ENCODE measurements around the gene NUPR1. TPM values are rescaled to one million over a fixed set of nuclear protein-coding genes. Genes with fewer than 3 reads are reported as not detected.

Gene NUPR1
- total RNA-seq, 1 experiment from 2014 or later, result not detected

DNA sequence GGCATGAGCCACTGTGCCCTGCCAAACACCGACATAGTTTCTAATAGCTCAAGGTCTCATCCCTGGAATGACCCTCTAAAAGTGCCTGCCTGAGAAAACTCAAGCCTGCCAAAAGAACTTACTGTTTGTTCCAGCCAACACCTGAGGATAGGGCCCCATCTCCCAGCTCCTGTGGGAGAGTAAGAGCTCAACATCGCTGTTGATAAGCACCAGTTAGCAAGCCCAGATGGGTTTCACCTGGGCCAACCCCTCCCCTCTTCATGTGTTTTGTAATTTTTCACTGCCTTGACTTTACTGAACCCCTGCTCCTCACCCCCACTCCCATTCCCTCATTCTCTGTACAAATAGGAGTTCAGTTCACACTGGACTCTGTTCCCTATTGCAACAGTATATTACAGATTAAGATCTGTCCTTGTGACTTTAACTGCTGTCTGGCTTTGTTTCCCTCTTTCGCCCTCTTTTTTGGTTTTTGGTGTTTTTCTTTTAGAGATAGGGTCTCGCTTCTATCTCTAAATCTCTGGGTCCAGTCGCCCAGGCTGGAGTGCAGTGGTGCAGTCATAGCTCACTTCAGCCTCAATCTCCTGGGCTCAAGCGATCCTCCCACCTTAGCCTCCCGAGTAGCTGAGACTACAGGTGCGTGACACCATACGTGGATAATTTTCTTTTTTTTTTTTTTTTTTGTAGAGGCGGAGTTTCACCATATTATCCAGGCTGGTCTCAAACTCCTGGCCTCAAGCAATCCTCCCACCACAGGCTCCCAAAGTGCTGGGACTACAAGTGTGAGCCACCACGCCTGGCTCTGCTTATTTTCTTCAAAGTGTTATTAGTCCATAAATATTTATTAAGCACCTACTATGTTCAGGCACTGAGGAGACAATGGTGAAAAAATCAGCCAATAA, 12.3 kb downstream of the NUPR1 start:
- H3K27me3 ChIP-seq (ENCODE audit: control insufficient read depth, insufficient read depth, low read length), result no peaks in the 10 kb centered on the region
- no peak overlapping the region for H3K4me3 ChIP-seq (ENCODE audit: insufficient read depth, low read depth, low read length)
- DNase-seq, result no peak
- no peaks in the 10 kb centered on the region for H3K36me3 ChIP-seq (replicated peaks; ENCODE audit: control insufficient read depth, insufficient read depth, low read length)

DNA sequence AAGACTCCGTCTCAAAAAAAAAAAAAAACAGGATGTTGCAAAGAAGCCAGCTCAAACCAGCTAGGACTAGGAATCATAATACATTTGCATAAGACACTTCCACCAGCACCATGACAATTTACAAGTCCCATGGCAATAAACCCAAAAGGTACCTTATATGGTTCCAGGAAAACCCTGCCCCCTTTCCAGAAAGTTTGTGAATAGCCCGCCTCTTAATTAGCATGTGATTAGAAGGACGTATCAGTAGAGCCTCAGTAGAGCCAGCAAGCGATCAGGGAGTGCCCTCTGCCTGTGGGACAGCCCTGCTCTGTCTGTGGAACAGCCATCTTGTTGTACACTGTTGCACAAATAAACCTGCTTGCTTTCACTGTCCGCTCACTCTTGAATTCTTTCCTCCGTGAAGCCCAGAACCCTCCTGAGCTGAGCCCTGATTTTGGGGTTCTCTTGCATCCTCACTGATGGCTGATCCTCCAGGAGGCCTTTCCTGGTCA, 14.0 kb downstream of the NUPR1 start:
- H3K36me3 ChIP-seq (replicated peaks; ENCODE audit: control insufficient read depth, insufficient read depth, low read length), result no peaks in the 10 kb centered on the region
- no peaks in the 10 kb centered on the region for H3K27me3 ChIP-seq (ENCODE audit: control insufficient read depth, insufficient read depth, low read length)
- H3K4me3 ChIP-seq (ENCODE audit: insufficient read depth, low read depth, low read length), result no peak overlapping the region
- no peak for DNase-seq

DNA sequence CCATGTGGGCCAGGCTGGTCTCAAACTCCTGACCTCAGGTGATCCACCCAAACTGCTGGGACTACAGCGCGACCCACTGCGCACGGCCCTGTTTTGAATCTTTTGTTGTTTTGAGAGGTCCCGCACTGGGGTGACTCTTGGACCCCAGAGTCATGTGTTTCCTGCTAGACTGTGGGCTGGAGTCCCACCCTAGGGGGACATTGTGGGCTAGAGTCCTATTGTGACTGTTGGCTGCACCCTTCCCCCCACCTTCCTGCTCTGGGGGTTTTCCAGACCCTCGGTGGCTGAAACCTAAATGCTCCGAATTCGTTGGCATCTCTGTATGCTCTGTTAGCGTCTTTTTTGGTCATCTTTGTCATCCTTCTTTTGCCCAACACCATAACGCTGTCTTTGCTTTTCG, 16.0 kb downstream of the NUPR1 start:
- no peaks in the 10 kb centered on the region for H3K27me3 ChIP-seq (ENCODE audit: control insufficient read depth, insufficient read depth, low read length)
- DNase-seq, result no peak
- no peak overlapping the region for H3K4me3 ChIP-seq (ENCODE audit: insufficient read depth, low read depth, low read length)
- no peaks in the 10 kb centered on the region for H3K36me3 ChIP-seq (replicated peaks; ENCODE audit: control insufficient read depth, insufficient read depth, low read length)

DNA sequence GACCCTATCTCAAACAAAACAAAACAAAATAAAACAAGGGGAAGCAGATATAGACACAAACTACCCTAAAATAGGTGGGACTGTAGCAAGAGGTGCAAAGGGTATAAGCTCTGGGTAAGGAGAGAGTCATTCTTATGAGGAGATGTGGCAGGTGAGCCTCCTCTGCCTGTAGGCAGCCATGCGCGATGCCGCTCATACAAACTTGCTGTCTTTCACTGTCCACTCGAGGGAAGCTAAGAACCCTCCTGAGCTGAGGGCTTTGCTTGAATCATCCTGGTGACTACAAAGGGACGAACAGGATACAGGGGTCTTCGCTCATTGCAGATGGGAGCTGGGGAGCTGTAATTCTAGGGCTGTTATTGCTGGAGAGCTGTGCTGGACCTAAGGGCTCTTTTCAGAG, 17.3 kb downstream of the NUPR1 start:
- no peaks in the 10 kb centered on the region for H3K27me3 ChIP-seq (ENCODE audit: control insufficient read depth, insufficient read depth, low read length)
- H3K4me3 ChIP-seq (ENCODE audit: insufficient read depth, low read depth, low read length), result no peak overlapping the region
- no peak for DNase-seq
- no peaks in the 10 kb centered on the region for H3K36me3 ChIP-seq (replicated peaks; ENCODE audit: control insufficient read depth, insufficient read depth, low read length)

DNA sequence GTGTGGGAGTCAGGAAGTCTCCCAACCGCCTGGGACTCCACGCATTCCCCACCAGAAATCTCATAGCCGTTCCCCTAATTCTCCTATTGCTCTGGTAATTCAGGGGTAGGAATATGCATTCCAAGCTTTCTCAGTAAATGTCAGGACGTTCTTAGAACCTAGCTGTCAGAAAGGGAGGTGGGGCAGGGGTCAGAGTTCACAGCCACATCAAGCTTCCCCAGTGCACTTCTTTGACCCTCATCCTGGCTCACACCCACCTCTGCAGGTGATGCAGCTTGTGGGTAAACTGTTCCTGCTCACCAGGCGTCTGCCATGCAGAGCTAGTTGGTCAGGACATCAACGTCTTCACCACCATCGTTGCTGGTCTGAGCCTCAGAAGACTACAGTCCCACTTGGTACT, 18.1 kb downstream of the NUPR1 start:
- no peak overlapping the region for H3K4me3 ChIP-seq (ENCODE audit: insufficient read depth, low read depth, low read length)
- no peak for DNase-seq
- H3K27me3 ChIP-seq (ENCODE audit: control insufficient read depth, insufficient read depth, low read length), result no peaks in the 10 kb centered on the region
- no peaks in the 10 kb centered on the region for H3K36me3 ChIP-seq (replicated peaks; ENCODE audit: control insufficient read depth, insufficient read depth, low read length)

DNA sequence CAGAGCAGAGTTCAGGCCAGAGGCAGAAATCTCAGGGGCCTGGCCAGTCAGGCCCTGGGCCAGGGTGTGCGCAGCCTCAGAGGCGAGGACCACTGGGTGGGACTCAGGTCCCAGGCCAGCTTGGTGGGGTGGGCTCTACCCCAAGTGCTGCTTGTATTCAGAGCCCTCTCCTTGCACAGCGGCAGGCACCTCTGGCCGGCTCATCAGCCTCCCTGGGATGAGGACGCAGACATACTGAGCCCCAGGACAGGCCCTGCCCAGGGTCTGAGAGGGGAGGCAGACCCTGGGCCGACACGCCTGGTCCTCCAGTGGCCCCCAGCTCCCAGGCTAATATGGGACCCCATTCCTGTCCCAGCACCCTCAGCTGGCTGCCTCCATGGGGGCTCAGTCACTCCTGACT, 24.5 kb downstream of the NUPR1 start:
- no peak for DNase-seq
- no peaks in the 10 kb centered on the region for H3K36me3 ChIP-seq (replicated peaks; ENCODE audit: control insufficient read depth, insufficient read depth, low read length)

DNA sequence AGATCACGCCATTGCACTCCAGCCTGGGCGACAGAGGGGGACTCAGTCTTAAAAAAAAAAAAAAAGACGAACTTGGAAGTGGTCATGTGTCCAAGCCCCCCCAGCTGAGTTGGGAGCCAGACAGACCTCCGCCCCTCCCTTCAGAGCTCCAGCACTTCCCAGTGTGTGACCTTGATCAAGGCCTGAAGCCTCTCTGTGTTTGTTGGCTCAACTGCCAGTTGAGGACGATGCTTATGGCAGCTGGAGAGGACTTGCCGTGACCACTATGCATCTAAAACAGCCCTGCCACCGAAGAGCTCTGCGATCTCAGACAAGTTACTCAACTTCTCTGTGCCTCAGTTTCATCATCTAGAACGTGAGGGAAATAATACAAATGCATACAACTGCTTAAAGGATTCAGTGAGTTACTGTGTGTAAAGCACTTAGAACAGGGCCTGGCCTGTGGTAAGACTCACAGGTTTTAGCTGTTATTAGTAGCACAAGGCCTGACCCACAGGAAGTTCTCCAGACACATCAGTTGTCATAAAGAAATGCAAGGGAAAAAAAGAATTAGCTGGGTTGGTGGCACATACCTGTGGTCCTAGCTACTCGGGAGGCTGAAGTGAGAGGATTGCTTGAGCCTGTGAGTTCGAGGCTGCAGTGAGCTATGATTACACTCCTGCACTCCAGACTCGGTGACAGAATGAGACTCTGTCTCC, 25.1 kb downstream of the NUPR1 start:
- Histone ChIP-seq H3K27me3 (ENCODE audit: control insufficient read depth, insufficient read depth, low read length) (no peaks in the 10 kb centered on the region), H3K4me3 (ENCODE audit: insufficient read depth, low read depth, low read length) (no peak overlapping the region), H3K36me3 (replicated peaks; ENCODE audit: control insufficient read depth, insufficient read depth, low read length) (no peaks in the 10 kb centered on the region)
- no peak for DNase-seq

More for the DNA sequence above, 24.5 kb downstream of the NUPR1 start:
- no peak overlapping the region for H3K4me3 ChIP-seq (ENCODE audit: insufficient read depth, low read depth, low read length)
- H3K27me3 ChIP-seq (ENCODE audit: control insufficient read depth, insufficient read depth, low read length), result no peaks in the 10 kb centered on the region

DNA sequence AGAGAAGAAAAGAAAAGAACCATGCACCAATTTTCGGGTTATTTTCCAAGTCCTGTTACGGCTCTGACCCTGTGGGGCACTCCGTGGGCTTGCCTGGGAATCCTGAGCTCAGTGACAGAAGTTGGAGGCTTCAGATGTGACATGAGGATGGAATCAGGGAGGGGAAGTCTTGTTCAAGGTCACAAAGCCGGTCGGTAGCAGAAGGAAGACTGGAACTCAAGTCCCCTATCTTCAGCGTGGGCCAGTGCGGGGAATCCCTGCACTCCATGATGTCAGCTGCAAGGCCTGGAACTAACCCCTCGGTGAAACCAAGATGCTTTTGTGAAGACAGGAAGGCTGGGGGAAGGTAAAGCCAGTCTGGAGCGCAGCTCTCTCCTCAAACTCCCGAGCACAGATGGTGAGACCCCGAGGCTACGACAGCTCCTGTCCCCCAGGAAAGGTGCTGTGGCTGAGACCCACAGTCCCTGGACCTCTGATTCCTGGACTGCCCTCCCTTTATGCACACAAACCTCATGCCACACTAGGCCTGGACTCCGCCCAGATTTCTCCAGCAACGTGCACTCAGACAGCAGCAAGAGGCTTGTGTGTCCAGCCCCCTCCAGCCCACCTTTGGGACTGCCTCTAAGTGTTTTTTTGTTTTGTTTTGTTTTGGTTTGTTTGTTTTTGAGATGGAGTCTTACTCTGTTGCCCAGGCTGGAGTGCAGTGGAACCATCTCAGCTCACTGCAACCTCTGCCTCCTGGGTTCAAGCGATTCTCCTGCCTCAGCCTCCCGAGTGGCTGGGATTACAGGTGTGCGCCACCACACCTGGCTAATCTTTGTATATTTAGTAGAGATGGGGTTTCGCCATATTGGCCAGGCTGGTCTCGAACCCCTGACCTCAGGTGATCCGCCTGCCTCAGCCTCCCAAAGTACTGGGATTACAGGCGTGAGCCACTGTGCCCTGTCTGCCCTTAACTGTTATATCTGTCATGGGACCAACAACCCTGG, 26.7 kb downstream of the NUPR1 start:
- no peak for DNase-seq
- Histone ChIP-seq H3K36me3 (replicated peaks; ENCODE audit: control insufficient read depth, insufficient read depth, low read length) (no peaks in the 10 kb centered on the region), H3K27me3 (ENCODE audit: control insufficient read depth, insufficient read depth, low read length) (no peaks in the 10 kb centered on the region), H3K4me3 (ENCODE audit: insufficient read depth, low read depth, low read length) (no peak overlapping the region)

DNA sequence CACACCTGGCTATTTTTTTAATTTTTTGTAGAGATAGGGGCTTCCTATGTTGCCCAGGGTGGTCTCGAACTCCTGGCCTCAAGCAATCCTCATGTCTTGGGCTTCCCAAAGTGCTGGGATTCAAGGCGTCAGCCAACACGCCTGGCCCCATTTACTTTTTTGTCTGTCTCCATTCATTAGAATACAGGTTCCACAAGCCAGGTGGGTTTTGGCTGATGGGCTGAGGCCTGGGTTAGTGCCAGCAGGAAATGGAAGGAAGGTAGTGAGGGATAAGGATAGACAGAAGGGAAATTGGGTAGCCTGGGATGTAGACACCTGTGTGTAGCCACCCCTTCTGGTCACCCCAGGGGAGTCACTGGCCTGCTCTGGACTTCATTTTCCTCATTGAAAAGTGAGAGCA, 27.7 kb downstream of the NUPR1 start:
- Histone ChIP-seq H3K27me3 (ENCODE audit: control insufficient read depth, insufficient read depth, low read length) (no peaks in the 10 kb centered on the region), H3K4me3 (ENCODE audit: insufficient read depth, low read depth, low read length) (no peak overlapping the region), H3K36me3 (replicated peaks; ENCODE audit: control insufficient read depth, insufficient read depth, low read length) (no peaks in the 10 kb centered on the region)
- no peak for DNase-seq

DNA sequence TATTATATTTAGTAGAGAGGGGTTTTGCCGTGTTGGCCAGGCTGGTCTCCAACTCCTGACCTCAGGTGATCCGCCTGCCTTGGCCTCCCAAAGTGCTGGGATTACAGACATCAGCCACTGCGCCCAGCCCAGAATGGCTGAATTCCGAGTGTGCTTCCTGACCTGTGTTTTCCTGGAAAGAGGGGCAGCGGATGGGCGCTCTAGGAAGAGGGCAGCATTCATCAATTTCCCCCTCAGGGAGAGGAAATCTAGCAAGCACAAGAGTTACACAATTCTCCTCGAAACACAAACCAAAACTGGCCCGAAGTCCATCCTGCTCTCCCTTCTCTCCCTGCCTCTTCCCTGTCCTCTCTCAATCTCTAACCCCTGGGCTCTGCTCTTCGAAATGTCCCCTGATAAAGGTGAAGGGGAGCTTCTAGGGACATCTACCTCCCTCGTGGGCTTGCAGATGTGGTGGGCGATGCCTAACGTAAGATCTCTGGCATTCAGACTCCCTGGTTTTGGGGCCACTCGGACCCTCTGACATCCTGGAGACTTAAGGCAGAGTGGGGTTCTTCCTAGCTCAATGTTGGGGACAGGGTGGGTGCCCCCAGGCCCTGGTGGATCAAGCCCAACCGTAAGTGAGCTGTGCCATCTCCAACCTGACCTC, 33.2 kb downstream of the NUPR1 start:
- no peaks in the 10 kb centered on the region for H3K36me3 ChIP-seq (replicated peaks; ENCODE audit: control insufficient read depth, insufficient read depth, low read length)

DNA sequence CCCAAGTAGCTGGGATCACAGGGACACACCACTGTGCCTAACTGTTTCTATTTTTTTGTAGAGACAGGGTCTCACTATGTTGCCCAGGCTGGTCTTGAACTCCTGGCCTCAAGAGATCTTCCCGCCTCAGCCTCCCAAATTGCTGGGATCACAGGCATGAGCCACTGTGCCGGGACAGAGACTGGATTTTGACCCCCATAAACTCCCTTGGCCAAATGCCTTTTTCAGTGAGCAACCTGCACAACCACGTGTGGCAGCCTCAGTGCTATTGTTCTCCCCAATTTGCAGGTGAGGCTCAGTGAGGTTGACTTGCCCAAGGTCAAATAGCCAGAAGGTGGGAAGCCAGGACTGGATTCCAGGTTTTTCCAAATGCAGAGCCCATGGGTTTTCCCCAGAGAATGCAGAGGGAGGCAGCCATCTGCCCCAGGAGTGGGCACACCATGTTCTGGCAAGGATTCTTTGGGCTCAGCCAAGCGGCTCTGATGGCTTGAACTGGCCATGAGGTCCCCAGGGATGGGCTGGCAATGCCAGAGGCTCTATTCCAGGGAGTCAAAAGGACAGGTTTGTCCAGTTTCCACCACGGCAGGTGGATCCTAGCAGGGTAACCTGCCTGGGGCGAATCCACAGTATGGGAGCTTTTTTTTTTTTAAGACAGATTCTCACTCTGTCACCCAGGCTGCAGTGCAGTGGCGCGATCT, 33.9 kb downstream of the NUPR1 start:
- H3K4me3 ChIP-seq (ENCODE audit: insufficient read depth, low read depth, low read length), result no peak overlapping the region
- no peaks in the 10 kb centered on the region for H3K36me3 ChIP-seq (replicated peaks; ENCODE audit: control insufficient read depth, insufficient read depth, low read length)
- no peak for DNase-seq
- H3K27me3 ChIP-seq (ENCODE audit: control insufficient read depth, insufficient read depth, low read length), result no peaks in the 10 kb centered on the region; the same call in 1 of the 2 replicates

More for the DNA sequence above, 33.2 kb downstream of the NUPR1 start:
- no peak overlapping the region for H3K4me3 ChIP-seq (ENCODE audit: insufficient read depth, low read depth, low read length)
- H3K27me3 ChIP-seq (ENCODE audit: control insufficient read depth, insufficient read depth, low read length), result no peaks in the 10 kb centered on the region; the same call in 1 of the 2 replicates
- no peak for DNase-seq

DNA sequence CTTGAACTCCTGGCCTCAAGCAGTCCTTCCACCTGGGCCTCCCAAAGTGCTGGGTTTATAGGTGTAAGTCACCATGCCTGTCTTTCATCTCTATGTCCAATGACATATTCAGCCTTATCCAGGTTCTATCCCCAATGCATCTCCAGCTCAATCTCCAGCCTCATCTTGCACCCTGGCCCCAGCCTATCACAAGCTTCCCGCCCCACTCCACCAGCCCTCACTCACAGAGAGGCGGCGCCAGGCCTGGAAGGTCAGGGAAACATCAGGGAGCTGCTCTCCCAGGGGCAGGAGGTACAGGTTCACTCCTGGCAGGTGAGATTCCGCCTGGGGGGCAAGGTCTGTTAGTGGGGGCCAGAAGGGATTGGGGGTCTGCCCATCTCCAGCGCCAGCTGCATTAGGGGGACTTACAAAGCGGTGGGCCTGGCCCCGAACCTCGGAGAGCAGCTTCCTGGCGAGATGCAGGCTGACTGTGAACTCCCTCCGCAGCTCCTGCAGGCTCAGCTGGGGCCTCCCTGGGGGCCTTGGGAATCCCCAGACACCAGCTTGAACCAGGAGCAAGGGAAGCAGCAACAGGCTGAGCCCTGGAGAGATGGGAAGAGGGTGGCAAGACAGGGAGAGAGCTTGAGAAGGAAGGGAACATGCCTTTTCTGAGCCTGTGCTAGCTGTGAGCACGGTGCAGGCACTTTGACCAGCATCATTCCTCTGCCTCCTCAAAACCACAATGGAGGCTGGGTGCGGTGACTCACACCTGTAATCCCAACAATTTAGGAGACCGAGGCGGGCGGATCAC, 35.1 kb downstream of the NUPR1 start:
- no peaks in the 10 kb centered on the region; the same call in 1 of the 2 replicates for H3K27me3 ChIP-seq (ENCODE audit: control insufficient read depth, insufficient read depth, low read length)
- no peaks in the 10 kb centered on the region for H3K36me3 ChIP-seq (replicated peaks; ENCODE audit: control insufficient read depth, insufficient read depth, low read length)
- no peak overlapping the region for H3K4me3 ChIP-seq (ENCODE audit: insufficient read depth, low read depth, low read length)
- peak; percentile 60 for DNase-seq

DNA sequence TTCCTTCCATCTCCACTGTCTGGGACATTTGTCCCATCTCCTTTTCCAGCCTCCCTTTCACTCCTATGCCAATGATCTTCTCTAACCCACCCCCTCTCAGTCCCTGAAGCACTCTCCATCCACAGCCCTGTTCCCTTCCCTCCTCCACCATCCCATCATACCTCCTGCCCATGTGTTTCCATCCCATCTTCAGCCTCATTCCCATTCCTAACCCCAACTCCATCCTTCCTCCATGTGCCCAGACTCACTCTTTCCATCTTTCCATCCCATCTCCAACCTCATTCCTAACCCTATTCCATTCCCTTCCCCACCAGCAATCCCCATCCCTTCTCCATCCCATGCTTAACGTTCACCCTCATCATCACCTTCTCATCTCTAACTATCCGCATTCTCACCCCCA, 36.5 kb downstream of the NUPR1 start:
- no peaks in the 10 kb centered on the region for H3K36me3 ChIP-seq (replicated peaks; ENCODE audit: control insufficient read depth, insufficient read depth, low read length)
- H3K4me3 ChIP-seq (ENCODE audit: insufficient read depth, low read depth, low read length), result no peak overlapping the region
- H3K27me3 ChIP-seq (ENCODE audit: control insufficient read depth, insufficient read depth, low read length), result no peaks in the 10 kb centered on the region; the same call in 1 of the 2 replicates
- DNase-seq, result no peak

Data from H7 (cell line).